SK-N-DZ (cell line): ENCODE data around the gene GPHB5.
"Not testable (repeated sequence)": the region's sequence is repeated elsewhere in the genome, so short reads cannot be mapped to it uniquely, and the experiment has no call there.

Source experiments
- DNase-seq: peaks from one replicate; pipeline ENCODE4 v3.0.0-alpha.2; 2015; ENCODE audit warnings: low spot score

GPHB5 gene

GRCh38 chr14:63296060-63296563, 22.6 kb downstream of the GPHB5 start:
- DNase-seq, result no peak

GRCh38 chr14:63295231-63295685, 23.5 kb downstream of the GPHB5 start:
- no peak for DNase-seq

- no peak for DNase-seq
These were observed 25.9 kb downstream of the GPHB5 start for GRCh38 chr14:63292805-63293204.

GRCh38 chr14:63290741-63291430, 27.8 kb downstream of the GPHB5 start:
- DNase-seq, result no peak

- DNase-seq, result no peak
These were observed 29.9 kb downstream of the GPHB5 start for GRCh38 chr14:63288853-63289252.

GRCh38 chr14:63287666-63288483, 30.9 kb downstream of the GPHB5 start:
- DNase-seq, result no peak

GRCh38 chr14:63286071-63286470, 32.7 kb downstream of the GPHB5 start:
- DNase-seq, result no peak

GRCh38 chr14:63283884-63284248, 34.9 kb downstream of the GPHB5 start:
- DNase-seq, result no peak

- DNase-seq, result peak; percentile 84
These were observed 35.5 kb downstream of the GPHB5 start for GRCh38 chr14:63282997-63283883.

GRCh38 chr14:63279933-63280332, 38.8 kb downstream of the GPHB5 start:
- DNase-seq, result not testable (repeated sequence)

- DNase-seq, result no peak
These were observed 41.0 kb downstream of the GPHB5 start for GRCh38 chr14:63277591-63278183.

- peak; percentile 32 for DNase-seq
These were observed 42.0 kb downstream of the GPHB5 start for GRCh38 chr14:63276492-63277342.

- no peak for DNase-seq
These were observed 42.7 kb downstream of the GPHB5 start for GRCh38 chr14:63276016-63276415.

- no peak for DNase-seq
These were observed 43.1 kb downstream of the GPHB5 start for GRCh38 chr14:63275611-63276010.

- DNase-seq, result no peak
These were observed 44.7 kb downstream of the GPHB5 start for GRCh38 chr14:63273717-63274655.

GRCh38 chr14:63273129-63273528, 45.6 kb downstream of the GPHB5 start:
- no peak for DNase-seq

GRCh38 chr14:63269561-63270225, 49.0 kb downstream of the GPHB5 start:
- DNase-seq, result no peak

GRCh38 chr14:63268771-63269170, 50.0 kb downstream of the GPHB5 start:
- DNase-seq, result no peak

GRCh38 chr14:63267171-63267570, 51.6 kb downstream of the GPHB5 start:
- no peak for DNase-seq
